Neural progenitor cell (in vitro differentiated cells): Measurements from ENCODE around the gene POLR1G.

Experiments used
- EZH2phosphoT487 ChIP-seq: fragments of 200-600 bp; sonication (generic); IDR thresholded peaks from 2 replicates; pipeline ENCODE4 v1.6.1; 2017; ENCODE audit warnings: antibody characterized with exemption
- TF ChIP-seq, protein P1 (sequence below): fragments of 200-600 bp; sonication (generic); IDR thresholded peaks from 2 replicates; pipeline ENCODE4 v1.5.1; 2017; ENCODE audit warnings: antibody characterized with exemption, mild to moderate bottlenecking

DNA sequence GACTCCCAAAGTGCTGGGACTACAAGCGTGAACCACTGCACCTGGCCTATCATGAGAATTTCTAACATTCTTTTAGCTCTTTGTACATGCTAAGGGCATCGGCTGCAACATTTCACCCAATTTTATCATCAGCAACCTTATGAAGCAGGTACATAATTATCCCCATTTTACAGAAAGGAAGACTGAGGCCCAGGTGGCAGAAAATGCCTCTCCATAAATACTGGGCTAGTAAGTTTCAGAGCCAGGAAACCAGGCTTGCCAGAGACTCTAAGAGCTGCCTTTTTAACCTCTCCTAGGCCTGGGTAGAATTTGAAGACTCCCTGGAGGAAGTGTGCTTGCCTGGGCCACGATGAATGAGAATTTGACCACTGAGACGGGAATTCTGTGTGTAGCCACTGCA lies 38.3 kb upstream of the POLR1G start:
- TF ChIP-seq, protein P1, sequence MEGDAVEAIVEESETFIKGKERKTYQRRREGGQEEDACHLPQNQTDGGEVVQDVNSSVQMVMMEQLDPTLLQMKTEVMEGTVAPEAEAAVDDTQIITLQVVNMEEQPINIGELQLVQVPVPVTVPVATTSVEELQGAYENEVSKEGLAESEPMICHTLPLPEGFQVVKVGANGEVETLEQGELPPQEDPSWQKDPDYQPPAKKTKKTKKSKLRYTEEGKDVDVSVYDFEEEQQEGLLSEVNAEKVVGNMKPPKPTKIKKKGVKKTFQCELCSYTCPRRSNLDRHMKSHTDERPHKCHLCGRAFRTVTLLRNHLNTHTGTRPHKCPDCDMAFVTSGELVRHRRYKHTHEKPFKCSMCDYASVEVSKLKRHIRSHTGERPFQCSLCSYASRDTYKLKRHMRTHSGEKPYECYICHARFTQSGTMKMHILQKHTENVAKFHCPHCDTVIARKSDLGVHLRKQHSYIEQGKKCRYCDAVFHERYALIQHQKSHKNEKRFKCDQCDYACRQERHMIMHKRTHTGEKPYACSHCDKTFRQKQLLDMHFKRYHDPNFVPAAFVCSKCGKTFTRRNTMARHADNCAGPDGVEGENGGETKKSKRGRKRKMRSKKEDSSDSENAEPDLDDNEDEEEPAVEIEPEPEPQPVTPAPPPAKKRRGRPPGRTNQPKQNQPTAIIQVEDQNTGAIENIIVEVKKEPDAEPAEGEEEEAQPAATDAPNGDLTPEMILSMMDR: no peak
- no peak for TF ChIP-seq EZH2phosphoT487
